HEK293 (cell line): Measurements from ENCODE around the gene RPUSD4.

Experiments
- CTCF ChIA-PET: fragments of 350-600 bp; formaldehyde crosslinking; extraction: SDS; loops from one replicate; lab custom pipeline; 2021; ENCODE audit warnings: antibody characterized with exemption; lab: Yijun Ruan, JAX
- POLR2A ChIA-PET: fragments of 300-600 bp; formaldehyde crosslinking; extraction: SDS; loops from one replicate; lab custom pipeline; 2020; ENCODE audit warnings: antibody characterized with exemption, inconsistent platforms; lab: Yijun Ruan, JAX
- H3K27ac ChIP-seq: fragments of 200-500 bp; sonication (Bioruptor generic); 2 replicates; pipeline ENCODE4 v1.5.1; 2014; ENCODE audit warnings: low read depth, low read length, control low read depth, inconsistent platforms; ENCODE audit errors: extremely low read depth
- H3K36me3 ChIP-seq, 2 experiments: fragments of 200-500 bp in 1 of 2; sonication (Bioruptor generic) in 1 of 2; 1 replicate in 1 of 2; 2 replicates in 1 of 2; pipeline ENCODE4 v1.5.1; 2014 to 2017; ENCODE audit warnings: inconsistent platforms in 2 of 2, low read length in 2 of 2; ENCODE audit not compliant: control insufficient read depth in 2 of 2, insufficient read depth in 1 of 2
- H3K4me1 ChIP-seq: fragments of 200-500 bp; sonication (Bioruptor generic); 2 replicates; pipeline ENCODE4 v1.5.1; 2014; ENCODE audit warnings: mild to moderate bottlenecking, low read length, inconsistent platforms; ENCODE audit not compliant: control insufficient read depth, insufficient read depth
- H3K4me3 ChIP-seq: 2 replicates; pipeline ENCODE4 v1.5.1; 2011; ENCODE audit warnings: low read depth, mild to moderate bottlenecking, control low read depth, low read length, moderate library complexity
- H3K9me3 ChIP-seq: fragments of 200-500 bp; sonication (Bioruptor generic); 2 replicates; pipeline ENCODE4 v1.5.1; 2014; ENCODE audit warnings: low read depth, low read length, inconsistent platforms; ENCODE audit not compliant: control insufficient read depth, insufficient read depth
- GLIS1 ChIP-seq: fragments of 450-650 bp; formaldehyde crosslinking; IDR thresholded peaks from 2 replicates; pipeline ENCODE4 v1.5.1; 2016; ENCODE audit warnings: missing biosample characterization, missing genetic modification characterization
- KLF1 ChIP-seq: fragments of 450-650 bp; formaldehyde crosslinking; IDR thresholded peaks from 2 replicates; pipeline ENCODE4 v1.5.1; 2016; ENCODE audit warnings: missing biosample characterization, missing genetic modification characterization
- PRDM1 ChIP-seq: fragments of 450-650 bp; formaldehyde crosslinking; IDR thresholded peaks from 2 replicates; pipeline ENCODE4; 2016; ENCODE audit warnings: missing biosample characterization, missing genetic modification characterization
- RBAK ChIP-seq: fragments of 450-650 bp; formaldehyde crosslinking; IDR thresholded peaks from 2 replicates; pipeline ENCODE4 v1.5.1; 2016; ENCODE audit warnings: missing biosample characterization, missing genetic modification characterization
- ZFP3 ChIP-seq: fragments of 450-650 bp; formaldehyde crosslinking; IDR thresholded peaks from 2 replicates; pipeline ENCODE4 v1.5.1; 2016; ENCODE audit warnings: low read depth, missing biosample characterization, missing genetic modification characterization
- ZNF146 ChIP-seq: fragments of 450-650 bp; formaldehyde crosslinking; IDR thresholded peaks from 2 replicates; pipeline ENCODE4 v1.5.1; 2016; ENCODE audit warnings: missing biosample characterization, missing genetic modification characterization
- ZNF202 ChIP-seq: fragments of 450-650 bp; formaldehyde crosslinking; IDR thresholded peaks from 2 replicates; pipeline ENCODE4 v1.5.1; 2016; ENCODE audit warnings: missing biosample characterization, missing genetic modification characterization, borderline replicate concordance
- ZNF223 ChIP-seq: fragments of 450-650 bp; formaldehyde crosslinking; IDR thresholded peaks from 2 replicates; pipeline ENCODE4 v1.5.1; 2016; ENCODE audit warnings: missing biosample characterization, missing genetic modification characterization
- ZNF341 ChIP-seq: fragments of 450-650 bp; formaldehyde crosslinking; IDR thresholded peaks from 2 replicates; pipeline ENCODE4; 2016; ENCODE audit warnings: low read depth, missing biosample characterization, missing genetic modification characterization
- ZNF37A ChIP-seq: fragments of 450-650 bp; IDR thresholded peaks from 2 replicates; pipeline ENCODE4 v1.5.1; 2018; ENCODE audit warnings: missing biosample characterization, missing genetic modification characterization
- ZNF426 ChIP-seq: fragments of 450-650 bp; formaldehyde crosslinking; IDR thresholded peaks from 2 replicates; pipeline ENCODE4 v1.5.1; 2017; ENCODE audit warnings: missing biosample characterization, missing genetic modification characterization, mild to moderate bottlenecking, inconsistent platforms, moderate library complexity
- ZNF518A ChIP-seq: fragments of 450-650 bp; formaldehyde crosslinking; conservative IDR thresholded peaks from 2 replicates; pipeline ENCODE4 v1.5.1; 2016; ENCODE audit warnings: low read depth, missing biosample characterization, missing genetic modification characterization
- ZNF561 ChIP-seq: fragments of 450-650 bp; IDR thresholded peaks from 2 replicates; pipeline ENCODE4 v1.5.1; 2018; ENCODE audit warnings: missing biosample characterization, missing genetic modification characterization, borderline replicate concordance
- ZNF580 ChIP-seq: fragments of 450-650 bp; formaldehyde crosslinking; IDR thresholded peaks from 2 replicates; pipeline ENCODE4 v1.5.1; 2016; ENCODE audit warnings: missing biosample characterization, missing genetic modification characterization
- ZNF626 ChIP-seq: fragments of 450-650 bp; sonication (Bioruptor Pico); formaldehyde crosslinking; IDR thresholded peaks from 2 replicates; pipeline ENCODE4 v1.5.1; 2018; ENCODE audit warnings: missing biosample characterization, missing genetic modification characterization, inconsistent platforms
- ZNF692 ChIP-seq: fragments of 450-650 bp; formaldehyde crosslinking; IDR thresholded peaks from 2 replicates; pipeline ENCODE4 v1.5.1; 2016; ENCODE audit warnings: missing biosample characterization, missing genetic modification characterization
- ZSCAN4 ChIP-seq: fragments of 450-650 bp; formaldehyde crosslinking; IDR thresholded peaks from 2 replicates; pipeline ENCODE4 v1.5.1; 2017; ENCODE audit warnings: missing biosample characterization, missing genetic modification characterization
- ZSCAN5A ChIP-seq: fragments of 450-650 bp; formaldehyde crosslinking; IDR thresholded peaks from 2 replicates; pipeline ENCODE4 v1.5.1; 2016; ENCODE audit warnings: missing biosample characterization, missing genetic modification characterization
- TF ChIP-seq, protein P1 (sequence below): fragments of 450-650 bp; IDR thresholded peaks from 2 replicates; pipeline ENCODE4 v1.5.1; 2018; ENCODE audit warnings: missing biosample characterization, mild to moderate bottlenecking, missing genetic modification characterization
- TF ChIP-seq, protein P2 (sequence below): fragments of 450-650 bp; formaldehyde crosslinking; IDR thresholded peaks from 2 replicates; pipeline ENCODE4 v1.5.1; 2016; ENCODE audit warnings: missing biosample characterization, missing genetic modification characterization

RPUSD4 gene

GRCh38 chr11:126202646-126203359 lies 8.6 kb downstream of the RPUSD4 start:
- no peaks in the 10 kb centered on the region for H3K9me3 ChIP-seq
- no peak overlapping the region for H3K4me3 ChIP-seq
- peaks cover 4 to 91% of the 10 kb centered on the region in 2 experiments for H3K36me3 ChIP-seq
- no peak overlapping the region for H3K27ac ChIP-seq
- TF ChIP-seq ZSCAN5A (tag by site-specific recombination) (no peak), ZNF692 (no peak), ZNF202 (no peak), ZNF223 (tag by site-specific recombination) (no peak), ZNF561 (tag by site-specific recombination) (no peak), PRDM1 (tag by site-specific recombination) (no peak), ZNF341 (tag by site-specific recombination) (no peak), ZNF426 (no peak), ZNF146 (tag by site-specific recombination) (no peak), KLF1 (tag by site-specific recombination) (no peak), ZNF37A (tag by site-specific recombination) (no peak)
- TF ChIP-seq, protein P1, sequence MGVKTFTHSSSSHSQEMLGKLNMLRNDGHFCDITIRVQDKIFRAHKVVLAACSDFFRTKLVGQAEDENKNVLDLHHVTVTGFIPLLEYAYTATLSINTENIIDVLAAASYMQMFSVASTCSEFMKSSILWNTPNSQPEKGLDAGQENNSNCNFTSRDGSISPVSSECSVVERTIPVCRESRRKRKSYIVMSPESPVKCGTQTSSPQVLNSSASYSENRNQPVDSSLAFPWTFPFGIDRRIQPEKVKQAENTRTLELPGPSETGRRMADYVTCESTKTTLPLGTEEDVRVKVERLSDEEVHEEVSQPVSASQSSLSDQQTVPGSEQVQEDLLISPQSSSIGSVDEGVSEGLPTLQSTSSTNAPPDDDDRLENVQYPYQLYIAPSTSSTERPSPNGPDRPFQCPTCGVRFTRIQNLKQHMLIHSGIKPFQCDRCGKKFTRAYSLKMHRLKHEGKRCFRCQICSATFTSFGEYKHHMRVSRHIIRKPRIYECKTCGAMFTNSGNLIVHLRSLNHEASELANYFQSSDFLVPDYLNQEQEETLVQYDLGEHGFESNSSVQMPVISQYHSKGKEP (tag by site-specific recombination) = no peak
- TF ChIP-seq, all 188 proteins: peak for 0
- ChIA-PET POLR2A (interaction anchor here (1.2 kb wide), 1 partner anchor 9 kb away, joined by 5 read pairs; the partner anchor contains the start of genes FAM118B and RPUSD4), CTCF (interaction anchor here (1.0 to 2.9 kb wide), 3 partner anchors 260 to 1602 kb away, joined by 4 to 7 read pairs (median 5); no protein-coding TSS in a partner anchor)
- H3K4me1 ChIP-seq = no peaks in the 10 kb centered on the region

- Histone ChIP-seq H3K36me3 (peaks cover 0 to 77% of the 10 kb centered on the region in 2 experiments; a peak in 1 of 3 replicates), H3K27ac (no peak overlapping the region), H3K4me3 (no peak overlapping the region), H3K4me1 (no peaks in the 10 kb centered on the region), H3K9me3 (no peaks in the 10 kb centered on the region)
- POLR2A ChIA-PET = interaction anchor here (1.2 kb wide), 1 partner anchor 311 kb away, joined by 3 read pairs; the partner anchor contains the start of gene HYLS1
- CTCF ChIA-PET = interaction anchor here (1.0 to 10.0 kb wide), 3 partner anchors 256 to 284 kb away, joined by 3 to 131 read pairs (median 4); no protein-coding TSS in a partner anchor
- no peak for TF ChIP-seq PRDM1 (tag by site-specific recombination)
- no peak for TF ChIP-seq ZNF626
- no peak for TF ChIP-seq RBAK (tag by site-specific recombination)
- no peak for TF ChIP-seq ZSCAN4
- TF ChIP-seq, protein P2, sequence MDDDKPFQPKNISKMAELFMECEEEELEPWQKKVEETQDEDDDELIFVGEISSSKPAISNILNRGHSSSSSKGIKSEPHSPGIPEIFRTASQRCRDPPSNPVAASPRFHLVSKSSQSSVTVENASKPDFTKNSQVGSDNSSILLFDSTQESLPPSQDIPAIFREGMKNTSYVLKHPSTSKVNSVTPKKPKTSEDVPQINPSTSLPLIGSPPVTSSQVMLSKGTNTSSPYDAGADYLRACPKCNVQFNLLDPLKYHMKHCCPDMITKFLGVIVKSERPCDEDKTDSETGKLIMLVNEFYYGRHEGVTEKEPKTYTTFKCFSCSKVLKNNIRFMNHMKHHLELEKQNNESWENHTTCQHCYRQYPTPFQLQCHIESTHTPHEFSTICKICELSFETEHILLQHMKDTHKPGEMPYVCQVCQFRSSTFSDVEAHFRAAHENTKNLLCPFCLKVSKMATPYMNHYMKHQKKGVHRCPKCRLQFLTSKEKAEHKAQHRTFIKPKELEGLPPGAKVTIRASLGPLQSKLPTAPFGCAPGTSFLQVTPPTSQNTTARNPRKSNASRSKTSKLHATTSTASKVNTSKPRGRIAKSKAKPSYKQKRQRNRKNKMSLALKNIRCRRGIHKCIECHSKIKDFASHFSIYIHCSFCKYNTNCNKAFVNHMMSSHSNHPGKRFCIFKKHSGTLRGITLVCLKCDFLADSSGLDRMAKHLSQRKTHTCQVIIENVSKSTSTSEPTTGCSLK (tag by site-specific recombination) = no peak
- TF ChIP-seq ZNF580 (tag by site-specific recombination) = no peak
- no peak for TF ChIP-seq ZNF518A (tag by site-specific recombination)
- no peak for TF ChIP-seq ZFP3 (tag by site-specific recombination)
- TF ChIP-seq GLIS1 (tag by site-specific recombination) = no peak
Measured at GRCh38 chr11:126198648-126199047, 12.8 kb downstream of the RPUSD4 start.
